IMR-90 (cell line): Measurements from ENCODE around the gene LTF. TPM values are rescaled to one million over a fixed set of nuclear protein-coding genes. Genes with fewer than 3 reads are reported as not detected.

Experiments
- ATAC-seq: fragments of 200-7000 bp; cut with Tn5 transposase; 2 replicates; pipeline ENCODE4 v1.9.1; 2020; ENCODE audit warnings: low read depth, mild to moderate bottlenecking, moderate library complexity
- BruUV-seq: library from RNA; stranded (reverse); fragments of 400-500 nt; replicated peaks from 2 replicates; lab custom pipeline; 2021; lab: Mats Ljungman, UMichigan
- CTCF ChIA-PET: fragments of 300-600 bp; formaldehyde crosslinking; extraction: SDS; loops from one replicate; lab custom pipeline; 2021; ENCODE audit warnings: antibody characterized with exemption; lab: Yijun Ruan, JAX
- POLR2A ChIA-PET: fragments of 300-600 bp; sonication (Branson Sonifier 250); formaldehyde crosslinking; loops from one replicate; lab custom pipeline; 2022; ENCODE audit warnings: antibody characterized with exemption; ENCODE audit not compliant: unreplicated experiment; lab: Charles Lee
- DNase-seq: peaks from one replicate; pipeline ENCODE4 v3.0.0; 2013
- H2AFZ ChIP-seq: replicated peaks from 2 replicates; pipeline ENCODE3; 2013; ENCODE audit warnings: low read length, mild to moderate bottlenecking; ENCODE audit not compliant: poor library complexity
- H2AK5ac ChIP-seq: 2 replicates; pipeline ENCODE4 v1.6.1; 2013; ENCODE audit warnings: low read depth, low read length, inconsistent platforms
- H2AK9ac ChIP-seq: replicated peaks from 2 replicates; pipeline ENCODE3; 2013; ENCODE audit warnings: mild to moderate bottlenecking, low read depth, low read length, moderate library complexity; ENCODE audit not compliant: poor library complexity
- H2BK120ac ChIP-seq: 2 replicates; pipeline ENCODE4 v1.6.1; 2013; ENCODE audit warnings: low read depth, low read length, inconsistent platforms
- H2BK15ac ChIP-seq: 3 replicates; pipeline ENCODE4 v1.6.1; 2013; ENCODE audit warnings: low read depth, low read length, inconsistent platforms
- H2BK20ac ChIP-seq: 2 replicates; pipeline ENCODE4 v1.6.1; 2013; ENCODE audit warnings: low read depth, mild to moderate bottlenecking, inconsistent platforms, low read length, moderate library complexity
- H2BK5ac ChIP-seq: 2 replicates; pipeline ENCODE4 v1.6.1; 2013; ENCODE audit warnings: mild to moderate bottlenecking, low read depth, low read length, inconsistent platforms; ENCODE audit not compliant: poor library complexity, severe bottlenecking
- H3K14ac ChIP-seq: replicated peaks from 2 replicates; pipeline ENCODE4 v1.6.1; 2013; ENCODE audit warnings: low read depth, low read length, inconsistent platforms
- H3K18ac ChIP-seq: 2 replicates; pipeline ENCODE4 v1.6.1; 2013; ENCODE audit warnings: low read depth, low read length, control low read depth
- H3K23ac ChIP-seq: 2 replicates; pipeline ENCODE4 v1.6.1; 2013; ENCODE audit warnings: low read depth, low read length, inconsistent platforms
- H3K27ac ChIP-seq: 2 replicates; pipeline ENCODE4 v1.5.1; 2013; ENCODE audit warnings: mild to moderate bottlenecking, control low read depth, low read length; ENCODE audit not compliant: insufficient read depth
- H3K27me3 ChIP-seq: 2 replicates; pipeline ENCODE4 v1.6.1; 2013; ENCODE audit warnings: low read length; ENCODE audit not compliant: control insufficient read depth, insufficient read depth
- H3K36me3 ChIP-seq: 2 replicates; pipeline ENCODE4 v1.6.1; 2013; ENCODE audit warnings: low read length, mixed read lengths; ENCODE audit not compliant: control insufficient read depth, insufficient read depth
- H3K4ac ChIP-seq: 2 replicates; pipeline ENCODE4 v1.6.1; 2013; ENCODE audit warnings: low read depth, low read length, inconsistent platforms
- H3K4me1 ChIP-seq: 2 replicates; pipeline ENCODE4 v1.6.1; 2013; ENCODE audit warnings: low read length, mixed read lengths; ENCODE audit not compliant: control insufficient read depth, insufficient read depth
- H3K4me2 ChIP-seq: 2 replicates; pipeline ENCODE4 v1.6.1; 2013; ENCODE audit warnings: low read depth, mild to moderate bottlenecking, control low read depth, low read length, moderate library complexity
- H3K4me3 ChIP-seq: 2 replicates; pipeline ENCODE4 v1.5.1; 2013; ENCODE audit warnings: low read depth, mild to moderate bottlenecking, control low read depth, low read length, moderate library complexity; ENCODE audit not compliant: insufficient read depth
- H3K56ac ChIP-seq: 2 replicates; pipeline ENCODE4 v1.6.1; 2013; ENCODE audit warnings: low read length, inconsistent platforms; ENCODE audit not compliant: insufficient read depth; ENCODE audit errors: extremely low read depth
- H3K79me1 ChIP-seq, 2 experiments: 2 replicates each; pipeline ENCODE4 v1.6.1; 2013; ENCODE audit warnings: low read length in 2 of 2, inconsistent platforms in 1 of 2, low read depth in 1 of 2
- H3K9ac ChIP-seq: 2 replicates; pipeline ENCODE4 v1.6.1; 2013; ENCODE audit warnings: low read depth, low read length, control low read depth
- H3K9me1 ChIP-seq: 2 replicates; pipeline ENCODE4 v1.6.1; 2013; ENCODE audit warnings: low read length, inconsistent platforms; ENCODE audit not compliant: insufficient read depth
- H3K9me3 ChIP-seq: 2 replicates; pipeline ENCODE4 v1.6.1; 2013; ENCODE audit warnings: low read length; ENCODE audit not compliant: control insufficient read depth, insufficient read depth
- H4K20me1 ChIP-seq: 2 replicates; pipeline ENCODE4 v1.6.1; 2013; ENCODE audit warnings: low read length, inconsistent platforms; ENCODE audit not compliant: insufficient read depth
- H4K5ac ChIP-seq: 2 replicates; pipeline ENCODE4 v1.6.1; 2013; ENCODE audit warnings: mild to moderate bottlenecking, low read depth, low read length, control low read depth
- H4K8ac ChIP-seq, 2 experiments: 2 replicates each; pipeline ENCODE4 v1.6.1; 2013; ENCODE audit warnings: low read depth in 2 of 2, low read length in 2 of 2, control low read depth in 1 of 2, inconsistent platforms in 1 of 2
- H4K91ac ChIP-seq: 2 replicates; pipeline ENCODE4 v1.6.1; 2013; ENCODE audit warnings: low read depth, low read length, inconsistent platforms; ENCODE audit not compliant: insufficient read depth
- FOS ChIP-seq: fragments of 150-350 bp; IDR thresholded peaks from 2 replicates; pipeline ENCODE4 v1.6.1; 2016; ENCODE audit warnings: low read depth, low read length
- SMC3 ChIP-seq: fragments of 150-350 bp; IDR thresholded peaks from 2 replicates; pipeline ENCODE4 v1.6.1; 2016; ENCODE audit warnings: low read depth, mild to moderate bottlenecking, antibody characterized with exemption, low read length, moderate library complexity
- WGBS, 2 experiments: methylation state at CpG; one replicate each; pipeline versions ENCODE4 v1.1.5 to v1.1.7; 2013; ENCODE audit warnings: missing lambda C conversion rate in 2 of 2; ENCODE audit not compliant: insufficient read length in 1 of 2; ENCODE audit errors: extremely low coverage in 2 of 2; 5-methylcytosine and 5-hydroxymethylcytosine counted together
- dilution Hi-C: fragments of 300-500 bp; cut with HindIII; formaldehyde crosslinking; loops from one replicate; pipeline ENCODE4 v1.14.3; 2018; ENCODE audit warnings: low sequenced_read_pairs; ENCODE audit not compliant: unreplicated experiment
- in situ Hi-C: fragments of 300-500 bp; cut with MboI; formaldehyde crosslinking; loops from 3 replicates; pipeline ENCODE4 v1.14.3; 2019; ENCODE audit warnings: low sequenced_read_pairs, inconsistent platforms, mixed read lengths
- intact Hi-C: fragments of 100-400 bp; cut with micrococcal nuclease; formaldehyde crosslinking; loops from 2 replicates; pipeline ENCODE4 v1.10.0; 2022
- polyA plus RNA-seq, 3 experiments: library from polyadenylated mRNA; depleted of rRNA; stranded (reverse); fragments of >200 nt; gene quantifications; 2 replicates each; pipeline ENCODE4 v1.2.3, GENCODE V29; 2012; ENCODE audit warnings: low replicate concordance in 1 of 3
- total RNA-seq: library from RNA; depleted of rRNA; stranded (reverse); fragments of >200 nt; gene quantifications from 2 replicates; pipeline ENCODE4 v1.2.3, GENCODE V29; 2012; rRNA removed
- TF ChIP-seq, protein P1 (sequence below): fragments of 150-350 bp; IDR thresholded peaks from 2 replicates; pipeline ENCODE4 v1.6.1; 2017; ENCODE audit warnings: mild to moderate bottlenecking, antibody characterized with exemption, low read length, low read depth
- TF ChIP-seq, protein P2 (sequence below): fragments of 150-350 bp; IDR thresholded peaks from 2 replicates; pipeline ENCODE4 v1.6.1; 2016; ENCODE audit warnings: low read depth, mild to moderate bottlenecking, low read length, moderate library complexity, borderline replicate concordance

LTF gene
- total and polyA plus RNA-seq, 2 of the 4 experiments (the other 2 are of a cell fraction), result not detected

GRCh38 chr3:46386205-46386604 is 78.5 kb downstream of the LTF start:
- H2AK5ac ChIP-seq, result peak overlapping the region; percentile 14; the same call in 1 of the 2 replicates
- H3K79me1 ChIP-seq, result no peaks in the 10 kb centered on the region
- POLR2A ChIA-PET, result no interaction called here
- BruUV-seq, result no TSS peak
- CTCF ChIA-PET, result interaction anchor here (1.0 to 1.4 kb wide), 2 partner anchors 8 to 14 kb away, joined by 3 to 4 read pairs; no protein-coding TSS in a partner anchor
- H3K4me2 ChIP-seq, result peak overlapping the region; percentile 32; the same call in 1 of the 2 replicates
- H3K18ac ChIP-seq, result no peak overlapping the region
- no peak overlapping the region for H4K91ac ChIP-seq
- no peak overlapping the region for H2BK20ac ChIP-seq
- WGBS, 2 experiments, result no CpG with 5 or more reads among the region's 4 CpGs
- dilution Hi-C loops, result no loop called here
- in situ Hi-C loops, result no loop called here
- intact Hi-C loops, result no loop called here
- TF ChIP-seq SMC3 (no peak), FOS (no peak)
- TF ChIP-seq, protein P1, sequence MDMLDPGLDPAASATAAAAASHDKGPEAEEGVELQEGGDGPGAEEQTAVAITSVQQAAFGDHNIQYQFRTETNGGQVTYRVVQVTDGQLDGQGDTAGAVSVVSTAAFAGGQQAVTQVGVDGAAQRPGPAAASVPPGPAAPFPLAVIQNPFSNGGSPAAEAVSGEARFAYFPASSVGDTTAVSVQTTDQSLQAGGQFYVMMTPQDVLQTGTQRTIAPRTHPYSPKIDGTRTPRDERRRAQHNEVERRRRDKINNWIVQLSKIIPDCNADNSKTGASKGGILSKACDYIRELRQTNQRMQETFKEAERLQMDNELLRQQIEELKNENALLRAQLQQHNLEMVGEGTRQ, result no peak
- TF ChIP-seq, protein P2, sequence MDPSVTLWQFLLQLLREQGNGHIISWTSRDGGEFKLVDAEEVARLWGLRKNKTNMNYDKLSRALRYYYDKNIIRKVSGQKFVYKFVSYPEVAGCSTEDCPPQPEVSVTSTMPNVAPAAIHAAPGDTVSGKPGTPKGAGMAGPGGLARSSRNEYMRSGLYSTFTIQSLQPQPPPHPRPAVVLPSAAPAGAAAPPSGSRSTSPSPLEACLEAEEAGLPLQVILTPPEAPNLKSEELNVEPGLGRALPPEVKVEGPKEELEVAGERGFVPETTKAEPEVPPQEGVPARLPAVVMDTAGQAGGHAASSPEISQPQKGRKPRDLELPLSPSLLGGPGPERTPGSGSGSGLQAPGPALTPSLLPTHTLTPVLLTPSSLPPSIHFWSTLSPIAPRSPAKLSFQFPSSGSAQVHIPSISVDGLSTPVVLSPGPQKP, result no peak
- peaks cover 29% of the 10 kb centered on the region for H3K27me3 ChIP-seq
- no peak overlapping the region for H2BK15ac ChIP-seq
- H2BK120ac ChIP-seq, result no peak overlapping the region
- H4K5ac ChIP-seq, result no peak overlapping the region
- DNase-seq (peak; percentile 52), ATAC-seq (peak; percentile 73)
- H2AFZ ChIP-seq, result peak overlapping the region; percentile 78
- no peak overlapping the region for H3K4me3 ChIP-seq
- H2BK5ac ChIP-seq, result no peak overlapping the region
- no peaks in the 10 kb centered on the region for H4K20me1 ChIP-seq
- no peak overlapping the region for H3K14ac ChIP-seq
- peaks cover 2% of the 10 kb centered on the region; the same call in 1 of the 2 replicates for H3K9me3 ChIP-seq
- H3K4ac ChIP-seq, result no peak overlapping the region
- no peaks in the 10 kb centered on the region for H3K36me3 ChIP-seq
- no peak overlapping the region for H3K56ac ChIP-seq
- no peak overlapping the region for H3K23ac ChIP-seq
- H3K4me1 ChIP-seq, result no peaks in the 10 kb centered on the region
- no peak overlapping the region for H3K27ac ChIP-seq
- no peak overlapping the region for H3K9ac ChIP-seq
- no peak overlapping the region for H4K8ac ChIP-seq
- no peak overlapping the region for H2AK9ac ChIP-seq
- H3K9me1 ChIP-seq, result peaks cover 4% of the 10 kb centered on the region

Other genes with a start within 250 kb of the LTF start
- not detected in 2 replicates for gene CCR3, start 222.4 kb downstream of the LTF start, total RNA-seq
- gene CCR3, start 222.4 kb downstream of the LTF start, polyA plus RNA-seq (2012; rRNA removed), result not detected in 2 replicates
- not detected in 2 replicates for gene CCR2, start 110.8 kb downstream of the LTF start, total RNA-seq
- not detected in 2 replicates for gene CCR2, start 110.8 kb downstream of the LTF start, polyA plus RNA-seq (2012; rRNA removed)
- not detected in 2 replicates for gene CCR5, start 94.0 kb downstream of the LTF start, total RNA-seq
- not detected in 2 replicates for gene CCR5, start 94.0 kb downstream of the LTF start, polyA plus RNA-seq (2012; rRNA removed)
- gene CCRL2, start 57.6 kb downstream of the LTF start, total RNA-seq, result 0.28 and 0.36 TPM in 2 replicates
- 0.16 and 0.29 TPM in 2 replicates for gene CCRL2, start 57.6 kb downstream of the LTF start, polyA plus RNA-seq (2012; rRNA removed)
- 0.18 TPM in 1 of 2 replicates, not detected in the other for gene RTP3, start 33.1 kb upstream of the LTF start, total RNA-seq
- gene RTP3, start 33.1 kb upstream of the LTF start, polyA plus RNA-seq (2012; rRNA removed), result 0.10 and 0.26 TPM in 2 replicates
- gene LRRC2, start 101.4 kb upstream of the LTF start, total RNA-seq, result 4.1 and 4.7 TPM in 2 replicates
- 2.5 and 2.9 TPM in 2 replicates for gene LRRC2, start 101.4 kb upstream of the LTF start, polyA plus RNA-seq (2012; rRNA removed)
- gene FAM240A, start 147.6 kb upstream of the LTF start, total RNA-seq, result not detected in 2 replicates
- gene FAM240A, start 147.6 kb upstream of the LTF start, polyA plus RNA-seq (2012; rRNA removed), result not detected in 2 replicates
- 1.4 and 2.2 TPM in 2 replicates for gene ALS2CL, start 228.8 kb upstream of the LTF start, total RNA-seq
- 4.6 and 4.8 TPM in 2 replicates for gene ALS2CL, start 228.8 kb upstream of the LTF start, polyA plus RNA-seq (2012; rRNA removed)
- gene TMIE, start 236.5 kb upstream of the LTF start, total RNA-seq, result not detected in 2 replicates
- gene TMIE, start 236.5 kb upstream of the LTF start, polyA plus RNA-seq (2012; rRNA removed), result 0.10 and 0.12 TPM in 2 replicates